ENCODE results near the gene CDH6.

CDH6 gene

GRCh38 chr5:31303688-31304087 lies 110.2 kb downstream of the CDH6 start:
- H3K9ac ChIP-seq, result no peak overlapping the region
- H3K27me3 ChIP-seq (ENCODE audit: control insufficient read depth, insufficient read depth, low read length), result no peaks in the 10 kb centered on the region
- H3K4me1 ChIP-seq, result no peaks in the 10 kb centered on the region
- no peaks in the 10 kb centered on the region for H3K9me3 ChIP-seq (ENCODE audit: control insufficient read depth, low read length)
- H2AFZ ChIP-seq, result no peak overlapping the region
- H3K27ac ChIP-seq, result no peak overlapping the region
- no peak overlapping the region for H3K4me2 ChIP-seq (ENCODE audit: low read length)
- H3K36me3 ChIP-seq (ENCODE audit: control insufficient read depth, insufficient read depth, low read length), result no peaks in the 10 kb centered on the region
- no peak overlapping the region for H3K4me3 ChIP-seq (ENCODE audit: low read depth, low read length)
- H3K79me2 ChIP-seq, result no peaks in the 10 kb centered on the region
- no peak for TF ChIP-seq CTCF (IDR thresholded peaks at IDR 0.05)

- no peak overlapping the region for H3K4me3 ChIP-seq (ENCODE audit: low read depth, low read length)
- H3K9me3 ChIP-seq (ENCODE audit: control insufficient read depth, low read length), result no peaks in the 10 kb centered on the region
- no peaks in the 10 kb centered on the region for H3K27me3 ChIP-seq (ENCODE audit: control insufficient read depth, insufficient read depth, low read length)
- no peak overlapping the region for H2AFZ ChIP-seq
- H3K27ac ChIP-seq, result no peak overlapping the region
- H3K36me3 ChIP-seq (ENCODE audit: control insufficient read depth, insufficient read depth, low read length), result no peaks in the 10 kb centered on the region
- H3K9ac ChIP-seq, result no peak overlapping the region
- no peaks in the 10 kb centered on the region for H3K79me2 ChIP-seq
- no peaks in the 10 kb centered on the region for H3K4me1 ChIP-seq
- H3K4me2 ChIP-seq (ENCODE audit: low read length), result no peak overlapping the region
- TF ChIP-seq CTCF (IDR thresholded peaks at IDR 0.05), result no peak
Observed at GRCh38 chr5:31317665-31318064, 124.2 kb downstream of the CDH6 start.

GRCh38 chr5:31319335-31319734 lies 125.8 kb downstream of the CDH6 start:
- no peak overlapping the region for H3K4me3 ChIP-seq (ENCODE audit: low read depth, low read length)
- H2AFZ ChIP-seq, result no peak overlapping the region
- TF ChIP-seq CTCF (IDR thresholded peaks at IDR 0.05), result no peak
- H3K36me3 ChIP-seq (ENCODE audit: control insufficient read depth, insufficient read depth, low read length), result no peaks in the 10 kb centered on the region
- no peaks in the 10 kb centered on the region for H3K9me3 ChIP-seq (ENCODE audit: control insufficient read depth, low read length)
- no peak overlapping the region for H3K27ac ChIP-seq
- H3K9ac ChIP-seq, result no peak overlapping the region
- no peaks in the 10 kb centered on the region for H3K27me3 ChIP-seq (ENCODE audit: control insufficient read depth, insufficient read depth, low read length)
- H3K79me2 ChIP-seq, result no peaks in the 10 kb centered on the region
- no peaks in the 10 kb centered on the region for H3K4me1 ChIP-seq
- H3K4me2 ChIP-seq (ENCODE audit: low read length), result no peak overlapping the region

GRCh38 chr5:31322946-31323345 lies 129.5 kb downstream of the CDH6 start:
- H3K9ac ChIP-seq, result no peak overlapping the region

More at GRCh38 chr5:31322946-31323345, 129.5 kb downstream of the CDH6 start:
- no peaks in the 10 kb centered on the region for H3K4me1 ChIP-seq
- no peaks in the 10 kb centered on the region for H3K79me2 ChIP-seq
- no peak overlapping the region for H3K4me3 ChIP-seq (ENCODE audit: low read depth, low read length)
- no peak overlapping the region for H3K27ac ChIP-seq
- no peaks in the 10 kb centered on the region for H3K27me3 ChIP-seq (ENCODE audit: control insufficient read depth, insufficient read depth, low read length)
- no peak overlapping the region for H3K4me2 ChIP-seq (ENCODE audit: low read length)
- TF ChIP-seq CTCF (IDR thresholded peaks at IDR 0.05), result no peak
- H3K36me3 ChIP-seq (ENCODE audit: control insufficient read depth, insufficient read depth, low read length), result no peaks in the 10 kb centered on the region
- no peak overlapping the region for H2AFZ ChIP-seq
- no peaks in the 10 kb centered on the region for H3K9me3 ChIP-seq (ENCODE audit: control insufficient read depth, low read length)

Data from parathyroid adenoma (tissue), 2 donors.